AG20443 (cell line): ENCODE measurements around the gene ENPP1.
"Not testable (repeated sequence)": the region's sequence is repeated elsewhere in the genome, so short reads cannot be mapped to it uniquely, and the experiment has no call there.

Source experiments
- DNase-seq: peaks from one replicate; pipeline ENCODE4 v3.0.0; 2012; ENCODE audit warnings: low spot score, mixed read lengths

ENPP1 gene

GRCh38 chr6:131877999-131878789, 70.4 kb downstream of the ENPP1 start:
- DNase-seq: no peak

GRCh38 chr6:131883016-131883415, 75.2 kb downstream of the ENPP1 start:
- no peak for DNase-seq

GRCh38 chr6:131885237-131885636, 77.4 kb downstream of the ENPP1 start:
- no peak for DNase-seq

- DNase-seq: no peak
These were observed 78.7 kb downstream of the ENPP1 start for GRCh38 chr6:131886517-131886916.

DNA sequence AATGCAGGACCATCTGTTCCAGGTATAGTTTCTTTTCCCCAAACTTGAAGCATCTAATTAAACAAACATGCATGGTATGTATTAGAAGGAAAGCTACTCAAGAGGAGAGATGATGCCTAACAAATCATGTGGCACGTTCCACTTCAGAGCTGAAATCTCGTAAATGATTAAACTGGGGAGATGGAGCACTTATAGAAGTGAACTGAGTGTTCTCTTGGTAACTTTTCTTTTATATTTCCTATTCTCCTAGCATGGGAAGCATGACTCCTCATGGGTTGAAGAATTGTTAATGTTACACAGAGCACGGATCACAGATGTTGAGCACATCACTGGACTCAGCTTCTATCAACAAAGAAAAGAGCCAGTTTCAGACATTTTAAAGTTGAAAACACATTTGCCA, 82.3 kb downstream of the ENPP1 start:
- DNase-seq: no peak

GRCh38 chr6:131893198-131893597, 85.4 kb downstream of the ENPP1 start:
- no peak for DNase-seq

GRCh38 chr6:131894493-131895424, 86.9 kb downstream of the ENPP1 start:
- DNase-seq: no peak

DNA sequence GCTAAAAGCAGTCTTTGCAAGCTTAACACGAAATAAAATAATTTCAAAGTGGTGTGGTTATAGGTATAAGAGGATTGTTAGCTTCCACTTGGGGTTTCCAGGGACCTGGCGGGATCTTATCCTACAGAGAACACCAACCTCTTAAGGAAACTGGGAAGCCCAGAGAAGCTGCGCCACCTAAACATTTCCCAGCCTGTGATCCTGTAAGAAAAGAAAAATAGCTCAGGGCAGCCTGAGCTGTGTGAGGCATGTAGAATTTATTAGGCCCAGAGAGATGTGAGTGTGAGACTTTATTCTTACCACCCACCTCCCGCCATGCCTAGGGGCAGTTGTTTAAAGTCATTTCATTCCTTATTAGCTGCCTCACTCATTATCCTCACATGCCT, 89.2 kb downstream of the ENPP1 start:
- no peak for DNase-seq

- no peak for DNase-seq
These were observed 89.8 kb downstream of the ENPP1 start for GRCh38 chr6:131897621-131898020.

DNA sequence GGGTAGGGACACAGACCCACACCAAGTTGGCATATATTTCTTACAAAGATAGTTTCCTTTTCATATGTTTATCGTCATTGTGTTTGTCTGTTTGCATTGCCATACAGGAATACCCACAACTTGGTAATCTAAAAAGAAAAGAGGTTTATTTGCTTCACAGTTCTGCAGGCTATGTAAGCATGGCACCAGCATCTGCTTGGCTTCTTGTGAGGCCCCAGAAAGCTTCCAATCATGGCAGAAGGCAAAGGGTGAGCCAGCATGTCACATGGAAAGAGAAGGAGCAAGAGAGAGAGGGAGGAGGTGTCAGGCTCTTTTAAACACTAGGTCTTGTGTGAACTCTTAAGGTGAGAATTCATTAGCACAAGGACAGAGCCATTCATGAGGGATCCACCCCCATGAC, 90.9 kb downstream of the ENPP1 start:
- DNase-seq: no peak

DNA sequence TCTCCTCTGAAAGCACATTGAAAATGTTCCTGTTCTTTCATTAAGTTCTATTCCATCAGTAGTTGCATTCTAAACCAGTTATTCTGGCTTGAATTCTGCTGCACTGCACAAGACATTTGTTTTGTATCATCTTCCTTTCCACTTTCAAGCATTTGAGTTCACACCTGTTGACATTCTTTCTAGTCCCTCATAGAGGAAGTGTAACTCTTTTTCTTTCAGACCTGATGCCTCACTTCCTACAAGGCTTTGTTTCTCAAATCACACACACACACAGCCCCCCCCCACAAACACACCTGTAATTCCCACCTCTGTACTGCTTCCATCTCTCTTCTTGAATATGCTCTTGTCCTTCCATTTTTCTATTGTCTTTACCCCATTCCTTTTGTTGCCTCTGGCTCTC, 92.4 kb downstream of the ENPP1 start:
- DNase-seq: no peak

DNA sequence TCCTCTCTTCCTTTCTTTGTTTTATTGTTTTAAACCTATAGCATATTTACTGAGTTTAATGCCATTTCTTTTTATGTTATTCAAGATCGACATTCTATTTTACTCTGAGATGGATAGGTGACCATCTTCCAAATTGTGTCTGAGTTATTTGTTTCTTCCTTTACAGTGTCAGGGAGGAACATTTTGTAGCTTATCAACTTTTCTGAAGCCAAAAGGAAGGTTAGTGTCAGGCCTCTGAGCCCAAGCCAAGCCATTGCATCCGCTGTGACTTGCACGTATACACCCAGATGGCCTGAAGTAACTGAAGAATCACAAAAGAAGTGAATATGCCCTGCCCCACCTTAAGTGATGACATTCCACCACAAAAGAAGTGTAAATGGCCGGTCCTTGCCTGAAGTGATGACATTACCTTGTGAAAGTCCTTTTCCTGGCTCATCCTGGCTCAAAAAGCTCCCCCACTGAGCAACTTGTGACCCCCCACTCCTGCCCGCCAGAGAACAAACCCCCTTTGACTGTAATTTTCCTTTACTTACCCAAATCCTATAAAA, 93.6 kb downstream of the ENPP1 start:
- not testable (repeated sequence) for DNase-seq

DNA sequence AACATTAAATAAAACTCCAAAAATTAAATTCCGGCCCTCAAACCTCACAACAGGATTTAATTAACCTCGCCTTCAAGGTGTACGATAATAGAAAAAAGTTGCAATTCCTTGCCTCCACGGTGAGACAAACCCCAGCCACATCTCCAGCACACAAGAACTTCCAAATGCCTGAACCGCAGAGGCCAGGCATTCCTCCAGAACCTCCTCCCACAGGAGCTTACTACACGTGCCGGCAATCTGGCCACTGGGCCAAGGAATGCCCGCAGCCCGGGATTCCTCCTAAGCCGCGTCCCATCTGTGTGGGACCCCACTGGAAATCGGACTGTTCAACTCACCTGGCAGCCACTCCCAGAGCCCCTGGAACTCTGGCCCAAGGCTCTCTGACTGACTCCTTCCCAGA, 95.9 kb downstream of the ENPP1 start:
- not testable (repeated sequence) for DNase-seq

DNA sequence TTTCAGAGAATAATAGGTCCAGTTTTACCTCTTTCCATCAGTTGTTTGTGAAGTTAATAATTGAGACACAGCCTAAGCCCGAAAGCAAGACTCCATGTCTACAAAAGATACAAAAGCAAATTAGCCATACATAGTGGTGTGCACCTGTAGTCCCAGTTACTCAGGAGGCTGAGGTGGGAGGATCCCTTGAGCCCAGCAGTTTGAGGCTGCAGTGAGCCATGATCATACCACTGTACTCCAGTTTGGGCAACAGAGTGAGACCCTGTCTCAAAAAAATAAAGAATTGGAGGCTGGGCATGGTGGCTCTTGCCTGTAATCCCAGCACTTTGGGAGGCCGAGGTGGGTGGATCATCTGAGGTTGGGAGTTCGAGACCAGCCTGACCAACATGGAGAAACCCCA, 101.0 kb downstream of the ENPP1 start:
- not testable (repeated sequence) for DNase-seq

GRCh38 chr6:131909408-131910218, 101.8 kb downstream of the ENPP1 start:
- DNase-seq: peak; percentile 63

DNA sequence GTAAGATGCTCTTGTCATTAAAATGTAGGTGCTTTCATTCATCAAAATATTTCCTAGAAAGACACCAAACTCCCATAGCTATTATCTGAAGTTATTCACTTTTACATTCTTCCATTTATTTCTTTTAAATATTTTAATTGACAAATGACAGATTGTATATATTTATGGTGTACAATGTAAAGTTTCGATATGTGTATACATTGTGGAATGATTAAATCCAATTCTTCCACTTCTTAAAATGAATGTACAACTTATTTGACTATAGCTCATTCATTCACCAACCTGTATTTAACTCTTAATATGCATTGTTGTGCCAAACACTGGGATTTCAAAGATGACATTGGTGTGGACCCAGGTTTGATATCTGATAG, 102.4 kb downstream of the ENPP1 start:
- DNase-seq: no peak

DNA sequence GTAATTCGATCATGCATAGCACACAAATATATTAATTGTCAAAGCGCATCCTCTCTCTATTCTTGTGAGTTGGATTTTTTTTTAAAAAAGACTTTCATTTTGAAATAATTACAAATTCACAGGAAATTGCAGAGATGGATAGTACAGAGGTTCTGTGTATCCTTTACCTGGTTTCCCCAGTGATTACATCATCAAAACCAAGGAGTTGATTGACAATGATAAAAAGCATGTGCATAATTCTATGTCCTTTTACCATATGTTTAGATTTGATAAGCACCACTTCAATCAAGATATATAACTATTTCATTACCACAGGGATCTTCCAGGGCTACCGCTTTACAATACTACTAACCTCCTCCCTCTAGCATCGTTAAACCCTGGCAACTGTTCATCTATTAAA, 103.1 kb downstream of the ENPP1 start:
- no peak for DNase-seq

DNA sequence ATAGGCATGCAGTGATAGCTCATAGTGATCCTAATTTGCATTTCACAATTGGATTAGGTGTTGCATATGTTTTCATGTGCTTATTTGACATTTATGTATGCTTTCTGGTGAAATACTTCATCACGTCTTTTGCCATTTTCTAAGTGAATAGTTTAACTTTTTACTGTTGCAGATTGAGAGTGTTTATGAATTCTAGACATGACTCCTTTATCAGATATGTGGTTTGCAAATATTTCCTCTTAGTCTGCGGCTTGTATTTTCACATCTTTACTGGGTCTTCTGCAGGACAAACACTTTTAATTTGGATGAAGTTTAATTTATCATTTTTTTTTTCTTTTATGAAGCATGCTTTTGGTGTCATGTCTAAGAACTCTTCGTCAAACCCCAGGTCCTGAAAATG, 104.1 kb downstream of the ENPP1 start:
- DNase-seq: no peak

- no peak for DNase-seq
These were observed 106.4 kb downstream of the ENPP1 start for GRCh38 chr6:131914234-131914633.

GRCh38 chr6:131914967-131915751, 107.3 kb downstream of the ENPP1 start:
- peak; percentile 73 for DNase-seq

- not testable (repeated sequence) for DNase-seq
These were observed 108.4 kb downstream of the ENPP1 start for GRCh38 chr6:131916091-131916796.
